Fibroblast of mammary gland (primary cell): ENCODE results near the gene TRDN.

ENCODE experiments used
- DNase-seq: peaks from one replicate; pipeline ENCODE4 v3.0.0-alpha.2; 2010; ENCODE audit warnings: low read depth
- H3K4me3 ChIP-seq: 2 replicates; pipeline ENCODE4 v1.5.1; 2011; ENCODE audit warnings: low read depth, mild to moderate bottlenecking, low read length, moderate library complexity; ENCODE audit not compliant: control insufficient read depth
- TF ChIP-seq, protein P1 (sequence below): conservative IDR thresholded peaks from 2 replicates; pipeline ENCODE4 v1.5.1; 2011; ENCODE audit warnings: low read depth, low read length, inconsistent platforms; ENCODE audit not compliant: control insufficient read depth, insufficient read depth

The TRDN gene

GRCh38 chr6:123520217-123520616 is 116.5 kb downstream of the TRDN start:
- no peak overlapping the region for H3K4me3 ChIP-seq
- TF ChIP-seq, protein P1, sequence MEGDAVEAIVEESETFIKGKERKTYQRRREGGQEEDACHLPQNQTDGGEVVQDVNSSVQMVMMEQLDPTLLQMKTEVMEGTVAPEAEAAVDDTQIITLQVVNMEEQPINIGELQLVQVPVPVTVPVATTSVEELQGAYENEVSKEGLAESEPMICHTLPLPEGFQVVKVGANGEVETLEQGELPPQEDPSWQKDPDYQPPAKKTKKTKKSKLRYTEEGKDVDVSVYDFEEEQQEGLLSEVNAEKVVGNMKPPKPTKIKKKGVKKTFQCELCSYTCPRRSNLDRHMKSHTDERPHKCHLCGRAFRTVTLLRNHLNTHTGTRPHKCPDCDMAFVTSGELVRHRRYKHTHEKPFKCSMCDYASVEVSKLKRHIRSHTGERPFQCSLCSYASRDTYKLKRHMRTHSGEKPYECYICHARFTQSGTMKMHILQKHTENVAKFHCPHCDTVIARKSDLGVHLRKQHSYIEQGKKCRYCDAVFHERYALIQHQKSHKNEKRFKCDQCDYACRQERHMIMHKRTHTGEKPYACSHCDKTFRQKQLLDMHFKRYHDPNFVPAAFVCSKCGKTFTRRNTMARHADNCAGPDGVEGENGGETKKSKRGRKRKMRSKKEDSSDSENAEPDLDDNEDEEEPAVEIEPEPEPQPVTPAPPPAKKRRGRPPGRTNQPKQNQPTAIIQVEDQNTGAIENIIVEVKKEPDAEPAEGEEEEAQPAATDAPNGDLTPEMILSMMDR: no peak
- DNase-seq: no peak

GRCh38 chr6:123519189-123519505 is 117.6 kb downstream of the TRDN start:
- no peak overlapping the region for H3K4me3 ChIP-seq
- TF ChIP-seq, protein P1: no peak
- DNase-seq: no peak

DNA sequence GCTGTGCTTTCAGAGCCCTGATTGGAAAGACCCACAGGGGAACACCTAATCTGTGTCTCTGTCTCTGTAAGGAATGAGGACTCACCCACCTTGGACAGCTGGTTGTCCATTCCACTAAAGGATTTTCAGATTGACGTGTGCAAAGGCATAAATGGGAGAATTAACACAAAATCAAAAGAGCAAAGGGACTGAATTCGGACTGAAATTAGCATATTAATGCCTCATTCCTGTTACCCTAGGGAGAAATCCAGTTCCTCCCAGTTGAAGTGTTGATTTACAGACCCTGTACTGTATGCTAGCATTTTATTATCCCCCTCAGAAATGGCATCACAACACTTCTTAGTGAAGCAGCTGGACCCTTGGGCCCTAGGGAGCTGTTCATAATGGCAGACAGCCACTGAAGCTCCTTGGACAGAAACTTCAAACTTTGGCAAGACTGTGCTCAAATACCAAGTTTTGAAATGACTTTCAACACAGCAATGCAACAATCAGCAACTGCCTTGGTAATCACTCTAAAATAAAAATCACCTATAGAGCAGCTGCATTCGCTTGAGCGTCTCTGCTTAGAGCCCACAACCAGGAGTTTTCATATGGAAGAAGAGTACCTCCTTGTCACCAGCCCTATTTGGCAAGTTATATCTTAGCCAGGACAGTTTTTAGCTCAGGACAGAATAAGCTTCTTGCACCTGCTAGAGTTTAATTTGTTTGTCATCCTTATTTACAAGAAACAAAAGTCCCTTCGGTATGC is 118.1 kb downstream of the TRDN start:
- no peak for DNase-seq
- TF ChIP-seq, protein P1: no peak
- no peak overlapping the region for H3K4me3 ChIP-seq

GRCh38 chr6:123515715-123516114 is 121.0 kb downstream of the TRDN start:
- TF ChIP-seq, protein P1: no peak
- peak; percentile 24 for DNase-seq
- H3K4me3 ChIP-seq: no peak overlapping the region

- DNase-seq: no peak
- TF ChIP-seq, protein P1: no peak
- no peak overlapping the region for H3K4me3 ChIP-seq
Measured at GRCh38 chr6:123509112-123509511, 127.6 kb downstream of the TRDN start.

DNA sequence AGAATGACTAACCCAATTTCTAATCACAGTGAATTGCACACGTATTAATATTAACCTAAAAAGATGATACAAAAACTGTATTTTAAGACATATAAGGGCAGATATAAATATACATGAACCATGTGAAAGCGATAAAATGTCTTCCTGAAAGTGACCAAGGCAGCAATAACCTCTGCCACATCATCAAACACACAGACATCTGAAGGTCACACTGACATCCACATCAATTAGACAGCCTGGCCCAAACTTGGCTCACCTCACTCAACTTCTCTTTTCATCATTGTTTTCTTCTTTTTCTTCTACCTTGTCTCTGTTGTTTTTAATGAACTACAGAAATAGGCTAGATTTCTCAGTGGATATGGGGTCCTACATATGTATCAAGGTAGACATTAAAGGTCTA is 128.5 kb downstream of the TRDN start:
- no peak overlapping the region for H3K4me3 ChIP-seq
- TF ChIP-seq, protein P1: no peak
- no peak for DNase-seq

DNA sequence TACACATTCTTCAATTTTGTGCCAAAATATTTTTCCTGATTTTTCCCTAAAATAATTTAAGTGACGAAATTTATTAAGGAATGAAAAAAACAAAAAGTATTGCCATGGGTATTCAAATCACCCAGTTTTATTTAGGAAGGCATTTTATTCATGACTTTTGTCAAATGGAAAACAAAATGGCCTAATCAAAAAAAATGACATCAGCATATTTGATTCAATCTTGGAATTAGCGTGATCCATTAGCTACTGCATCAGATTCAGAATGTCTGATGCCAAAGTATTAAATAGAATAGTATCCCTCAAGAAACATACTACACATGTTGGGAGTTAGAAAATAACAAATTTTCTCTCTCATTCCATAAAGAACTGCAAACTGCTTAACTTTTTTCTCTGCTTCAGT is 129.2 kb downstream of the TRDN start:
- DNase-seq: no peak
- TF ChIP-seq, protein P1: no peak
- no peak overlapping the region for H3K4me3 ChIP-seq
